B cell (primary cell): ENCODE results near the gene C3.

Source experiments
- EZH2 ChIP-seq: IDR thresholded peaks from 2 replicates; pipeline ENCODE4 v1.6.1; 2012; ENCODE audit warnings: borderline replicate concordance, low read depth, mild to moderate bottlenecking, moderate library complexity, low read length; ENCODE audit not compliant: insufficient read depth, poor library complexity, severe bottlenecking
- TF ChIP-seq, protein P1 (sequence below): fragments of 200-600 bp; IDR thresholded peaks from one replicate; pipeline ENCODE4 v1.8.0; 2022; ENCODE audit warnings: antibody characterized with exemption, mild to moderate bottlenecking

DNA sequence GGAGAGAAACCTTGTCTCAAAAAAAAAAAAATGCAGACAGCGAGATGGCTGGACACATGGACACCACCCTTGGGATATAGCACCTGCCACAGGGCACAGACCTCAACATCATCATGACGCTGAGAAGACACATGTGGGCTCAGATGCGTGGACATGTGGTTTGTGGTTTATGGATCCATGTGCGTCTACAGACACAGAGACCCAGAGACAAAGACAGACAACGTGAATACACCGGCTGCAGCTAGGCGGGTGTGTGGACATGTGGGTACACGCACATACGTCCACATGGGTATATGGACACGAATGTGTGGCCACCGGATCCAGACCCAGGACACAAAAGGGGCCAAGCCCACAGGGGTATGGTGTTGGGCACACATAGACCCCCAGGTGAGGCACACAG lies 51.8 kb downstream of the C3 start:
- TF ChIP-seq, protein P1, sequence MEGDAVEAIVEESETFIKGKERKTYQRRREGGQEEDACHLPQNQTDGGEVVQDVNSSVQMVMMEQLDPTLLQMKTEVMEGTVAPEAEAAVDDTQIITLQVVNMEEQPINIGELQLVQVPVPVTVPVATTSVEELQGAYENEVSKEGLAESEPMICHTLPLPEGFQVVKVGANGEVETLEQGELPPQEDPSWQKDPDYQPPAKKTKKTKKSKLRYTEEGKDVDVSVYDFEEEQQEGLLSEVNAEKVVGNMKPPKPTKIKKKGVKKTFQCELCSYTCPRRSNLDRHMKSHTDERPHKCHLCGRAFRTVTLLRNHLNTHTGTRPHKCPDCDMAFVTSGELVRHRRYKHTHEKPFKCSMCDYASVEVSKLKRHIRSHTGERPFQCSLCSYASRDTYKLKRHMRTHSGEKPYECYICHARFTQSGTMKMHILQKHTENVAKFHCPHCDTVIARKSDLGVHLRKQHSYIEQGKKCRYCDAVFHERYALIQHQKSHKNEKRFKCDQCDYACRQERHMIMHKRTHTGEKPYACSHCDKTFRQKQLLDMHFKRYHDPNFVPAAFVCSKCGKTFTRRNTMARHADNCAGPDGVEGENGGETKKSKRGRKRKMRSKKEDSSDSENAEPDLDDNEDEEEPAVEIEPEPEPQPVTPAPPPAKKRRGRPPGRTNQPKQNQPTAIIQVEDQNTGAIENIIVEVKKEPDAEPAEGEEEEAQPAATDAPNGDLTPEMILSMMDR, result no peak
- no peak for TF ChIP-seq EZH2
